Liver (tissue), 9 donors: Measurements from ENCODE around the gene P2RY13. TPM values are rescaled to one million over a fixed set of nuclear protein-coding genes. Genes with fewer than 3 reads are reported as not detected.

Experiments
- DNase-seq: peaks from one replicate; pipeline ENCODE4 v3.0.0-alpha.2; 2017; ENCODE audit warnings: low spot score
- H3K27ac ChIP-seq, 2 donors: one replicate each; pipeline ENCODE4 v1.7.0; 2013; ENCODE audit warnings: inconsistent platforms in 2 of 2, low read length in 2 of 2, control low read depth in 1 of 2, low read depth in 1 of 2, mild to moderate bottlenecking in 1 of 2
- H3K27me3 ChIP-seq, 4 donors: one replicate each; pipeline versions ENCODE4 v1.6.1 to v1.7.0; 2013; ENCODE audit warnings: low read length in 3 of 4, inconsistent platforms in 1 of 4, mild to moderate bottlenecking in 1 of 4, moderate library complexity in 1 of 4; ENCODE audit not compliant: control insufficient read depth in 4 of 4, insufficient read depth in 4 of 4
- H3K36me3 ChIP-seq, 4 donors: one replicate each; pipeline versions ENCODE4 v1.6.1 to v1.7.0; 2013; ENCODE audit warnings: low read length in 3 of 4, mild to moderate bottlenecking in 3 of 4, low read depth in 1 of 4, moderate library complexity in 1 of 4; ENCODE audit not compliant: control insufficient read depth in 4 of 4, insufficient read depth in 3 of 4
- H3K4me1 ChIP-seq, 4 donors: one replicate each; pipeline versions ENCODE4 v1.6.1 to v1.7.0; 2013; ENCODE audit warnings: low read length in 3 of 4, mild to moderate bottlenecking in 3 of 4, moderate library complexity in 1 of 4; ENCODE audit not compliant: control insufficient read depth in 4 of 4, insufficient read depth in 4 of 4
- H3K4me3 ChIP-seq, 3 donors: one replicate each; pipeline versions ENCODE4 v1.6.1 to v1.7.0; 2013; ENCODE audit warnings: low read length in 3 of 3, control low read depth in 1 of 3, low read depth in 1 of 3, mild to moderate bottlenecking in 1 of 3
- H3K9ac ChIP-seq, 2 donors: one replicate each; pipeline ENCODE4 v1.7.0; 2013; ENCODE audit warnings: low read length in 2 of 2, mild to moderate bottlenecking in 2 of 2, moderate library complexity in 2 of 2, control low read depth in 1 of 2, low read depth in 1 of 2
- H3K9me3 ChIP-seq, 4 donors: one replicate each; pipeline versions ENCODE4 v1.6.1 to v1.7.0; 2013; ENCODE audit warnings: low read length in 3 of 4; ENCODE audit not compliant: control insufficient read depth in 4 of 4
- EGR1 ChIP-seq, 2 donors: IDR thresholded peaks; 2 replicates each; pipeline ENCODE4 v1.6.1; 2016 to 2018; ENCODE audit warnings: antibody characterized with exemption in 2 of 2, low read depth in 2 of 2
- FOXA1 ChIP-seq: IDR thresholded peaks from 2 replicates; pipeline ENCODE4 v1.6.1; 2016; ENCODE audit warnings: antibody characterized with exemption
- FOXA2 ChIP-seq: IDR thresholded peaks from 2 replicates; pipeline ENCODE4 v1.6.1; 2016; ENCODE audit warnings: antibody characterized with exemption
- GABPA ChIP-seq, 2 donors: IDR thresholded peaks in 1 of 2; conservative IDR thresholded peaks in 1 of 2; 2 replicates each; pipeline ENCODE4 v1.6.1; 2016; ENCODE audit warnings: antibody characterized with exemption in 2 of 2, mild to moderate bottlenecking in 1 of 2, moderate library complexity in 1 of 2
- HNF4A ChIP-seq, 2 donors: conservative IDR thresholded peaks; 2 replicates each; pipeline ENCODE4 v1.6.1; 2016; ENCODE audit warnings: antibody characterized with exemption in 2 of 2, mild to moderate bottlenecking in 2 of 2
- HNF4G ChIP-seq: IDR thresholded peaks from 2 replicates; pipeline ENCODE4 v1.6.1; 2016; ENCODE audit warnings: antibody characterized with exemption
- JUND ChIP-seq, 2 donors: IDR thresholded peaks; 2 replicates each; pipeline ENCODE4 v1.6.1; 2016; ENCODE audit warnings: antibody characterized with exemption in 2 of 2
- MAX ChIP-seq: IDR thresholded peaks from 2 replicates; pipeline ENCODE4 v1.6.1; 2016; ENCODE audit warnings: antibody characterized with exemption
- NR2F2 ChIP-seq: IDR thresholded peaks from 2 replicates; pipeline ENCODE4 v1.6.1; 2016; ENCODE audit warnings: antibody characterized with exemption
- RAD21 ChIP-seq, 2 donors: IDR thresholded peaks; 2 replicates each; pipeline ENCODE4 v1.6.1; 2016; ENCODE audit warnings: antibody characterized with exemption in 2 of 2, mild to moderate bottlenecking in 2 of 2
- RXRA ChIP-seq, 2 donors: IDR thresholded peaks; 2 replicates each; pipeline ENCODE4 v1.6.1; 2017 to 2018; ENCODE audit warnings: antibody characterized with exemption in 2 of 2, mild to moderate bottlenecking in 1 of 2
- SP1 ChIP-seq: IDR thresholded peaks from 2 replicates; pipeline ENCODE4 v1.6.1; 2018; ENCODE audit warnings: antibody characterized with exemption, mild to moderate bottlenecking
- TAF1 ChIP-seq: conservative IDR thresholded peaks from 2 replicates; pipeline ENCODE4 v1.6.1; 2016; ENCODE audit warnings: antibody characterized with exemption, mild to moderate bottlenecking
- YY1 ChIP-seq: IDR thresholded peaks from 2 replicates; pipeline ENCODE4 v1.6.1; 2016; ENCODE audit warnings: antibody characterized with exemption, mild to moderate bottlenecking
- polyA plus RNA-seq, 2 donors: library from polyadenylated mRNA; stranded (reverse) in 1 of 2; unstranded in 1 of 2; fragments of 200-250 nt in 1 of 2; fragments of >200 nt in 1 of 2; fragmentation: Nextera tagmentation in 1 of 2; extraction: Ambion mirVana in 1 of 2; gene quantifications; one replicate each; pipeline versions ENCODE4 v1.2.1 to v1.2.3, GENCODE V29; 2013 to 2015
- total RNA-seq, 2 donors: library from RNA; depleted of rRNA; stranded (reverse); fragments of >200 nt; gene quantifications; one replicate each; pipeline ENCODE4 v1.2.3, GENCODE V29; 2014
- TF ChIP-seq, protein P1 (sequence below): IDR thresholded peaks from 2 replicates; pipeline ENCODE4 v1.6.1; 2016; ENCODE audit warnings: antibody characterized with exemption, mild to moderate bottlenecking
- TF ChIP-seq, protein P2 (sequence below): IDR thresholded peaks from 2 replicates; pipeline ENCODE4 v1.6.1; 2016; ENCODE audit warnings: antibody characterized with exemption
- TF ChIP-seq, protein P3 (sequence below): fragments of 150-350 bp; IDR thresholded peaks from 2 replicates; pipeline ENCODE4 v1.5.1; 2017; ENCODE audit warnings: improper control_type of control experiment, low read depth, low read length; ENCODE audit not compliant: missing input control
- TF ChIP-seq, protein P4 (sequence below): IDR thresholded peaks from 2 replicates; pipeline ENCODE4 v1.6.1; 2016; ENCODE audit warnings: antibody characterized with exemption
- donor health status: healthy.
- donor health status: healthy.
- donor health status: healthy.
- donor health status: healthy.
- donor health status: healthy.

P2RY13 gene
- total and polyA plus RNA-seq, 4 donors, result 1.3 to 6.1 (median 3.2) TPM

DNA sequence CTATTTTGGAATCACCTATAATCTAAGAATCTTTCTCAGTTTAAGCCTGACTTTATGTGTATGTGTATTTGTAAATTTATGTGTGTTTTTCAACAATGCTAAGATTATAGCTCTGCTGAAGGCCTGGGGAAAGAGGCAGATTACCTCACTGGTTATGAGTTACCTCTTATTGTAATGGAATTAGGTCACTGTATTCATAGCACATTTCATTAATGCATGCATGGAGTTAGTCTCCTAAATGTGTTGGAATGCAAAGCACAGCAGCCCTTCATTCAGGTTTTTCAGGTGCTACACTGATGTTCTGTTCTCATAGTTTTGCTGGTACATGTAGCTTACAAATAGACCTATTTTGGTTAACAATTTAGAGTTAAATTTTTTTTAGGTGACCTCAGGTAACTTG, 22.2 kb downstream of the P2RY13 start:
- H3K4me1 ChIP-seq, result no peaks in the 10 kb centered on the region
- H3K9me3 ChIP-seq, result no peaks in the 10 kb centered on the region
- no peak overlapping the region for H3K4me3 ChIP-seq
- H3K36me3 ChIP-seq, result no peaks in the 10 kb centered on the region
- no peak for DNase-seq
- H3K27ac ChIP-seq, result no peak overlapping the region
- no peak overlapping the region for H3K9ac ChIP-seq
- TF ChIP-seq JUND (IDR thresholded peaks at IDR 0.05) (no peak), GABPA (IDR thresholded peaks at IDR 0.05 in 1 of 2, conservative IDR thresholded peaks at IDR 0.05 in 1 of 2) (no peak), NR2F2 (no peak), RAD21 (IDR thresholded peaks at IDR 0.05) (no peak), HNF4A (conservative IDR thresholded peaks at IDR 0.05) (no peak), EGR1 (IDR thresholded peaks at IDR 0.05; ENCODE audit: low read depth in 2 of 2) (no peak), FOXA2 (no peak), HNF4G (no peak), MAX (no peak), RXRA (IDR thresholded peaks at IDR 0.05) (no peak), TAF1 (no peak), SP1 (no peak), YY1 (no peak), FOXA1 (no peak)
- TF ChIP-seq, protein P1, sequence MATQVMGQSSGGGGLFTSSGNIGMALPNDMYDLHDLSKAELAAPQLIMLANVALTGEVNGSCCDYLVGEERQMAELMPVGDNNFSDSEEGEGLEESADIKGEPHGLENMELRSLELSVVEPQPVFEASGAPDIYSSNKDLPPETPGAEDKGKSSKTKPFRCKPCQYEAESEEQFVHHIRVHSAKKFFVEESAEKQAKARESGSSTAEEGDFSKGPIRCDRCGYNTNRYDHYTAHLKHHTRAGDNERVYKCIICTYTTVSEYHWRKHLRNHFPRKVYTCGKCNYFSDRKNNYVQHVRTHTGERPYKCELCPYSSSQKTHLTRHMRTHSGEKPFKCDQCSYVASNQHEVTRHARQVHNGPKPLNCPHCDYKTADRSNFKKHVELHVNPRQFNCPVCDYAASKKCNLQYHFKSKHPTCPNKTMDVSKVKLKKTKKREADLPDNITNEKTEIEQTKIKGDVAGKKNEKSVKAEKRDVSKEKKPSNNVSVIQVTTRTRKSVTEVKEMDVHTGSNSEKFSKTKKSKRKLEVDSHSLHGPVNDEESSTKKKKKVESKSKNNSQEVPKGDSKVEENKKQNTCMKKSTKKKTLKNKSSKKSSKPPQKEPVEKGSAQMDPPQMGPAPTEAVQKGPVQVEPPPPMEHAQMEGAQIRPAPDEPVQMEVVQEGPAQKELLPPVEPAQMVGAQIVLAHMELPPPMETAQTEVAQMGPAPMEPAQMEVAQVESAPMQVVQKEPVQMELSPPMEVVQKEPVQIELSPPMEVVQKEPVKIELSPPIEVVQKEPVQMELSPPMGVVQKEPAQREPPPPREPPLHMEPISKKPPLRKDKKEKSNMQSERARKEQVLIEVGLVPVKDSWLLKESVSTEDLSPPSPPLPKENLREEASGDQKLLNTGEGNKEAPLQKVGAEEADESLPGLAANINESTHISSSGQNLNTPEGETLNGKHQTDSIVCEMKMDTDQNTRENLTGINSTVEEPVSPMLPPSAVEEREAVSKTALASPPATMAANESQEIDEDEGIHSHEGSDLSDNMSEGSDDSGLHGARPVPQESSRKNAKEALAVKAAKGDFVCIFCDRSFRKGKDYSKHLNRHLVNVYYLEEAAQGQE, result no peak
- TF ChIP-seq, protein P2, sequence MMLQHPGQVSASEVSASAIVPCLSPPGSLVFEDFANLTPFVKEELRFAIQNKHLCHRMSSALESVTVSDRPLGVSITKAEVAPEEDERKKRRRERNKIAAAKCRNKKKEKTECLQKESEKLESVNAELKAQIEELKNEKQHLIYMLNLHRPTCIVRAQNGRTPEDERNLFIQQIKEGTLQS, result no peak
- TF ChIP-seq, protein P3, sequence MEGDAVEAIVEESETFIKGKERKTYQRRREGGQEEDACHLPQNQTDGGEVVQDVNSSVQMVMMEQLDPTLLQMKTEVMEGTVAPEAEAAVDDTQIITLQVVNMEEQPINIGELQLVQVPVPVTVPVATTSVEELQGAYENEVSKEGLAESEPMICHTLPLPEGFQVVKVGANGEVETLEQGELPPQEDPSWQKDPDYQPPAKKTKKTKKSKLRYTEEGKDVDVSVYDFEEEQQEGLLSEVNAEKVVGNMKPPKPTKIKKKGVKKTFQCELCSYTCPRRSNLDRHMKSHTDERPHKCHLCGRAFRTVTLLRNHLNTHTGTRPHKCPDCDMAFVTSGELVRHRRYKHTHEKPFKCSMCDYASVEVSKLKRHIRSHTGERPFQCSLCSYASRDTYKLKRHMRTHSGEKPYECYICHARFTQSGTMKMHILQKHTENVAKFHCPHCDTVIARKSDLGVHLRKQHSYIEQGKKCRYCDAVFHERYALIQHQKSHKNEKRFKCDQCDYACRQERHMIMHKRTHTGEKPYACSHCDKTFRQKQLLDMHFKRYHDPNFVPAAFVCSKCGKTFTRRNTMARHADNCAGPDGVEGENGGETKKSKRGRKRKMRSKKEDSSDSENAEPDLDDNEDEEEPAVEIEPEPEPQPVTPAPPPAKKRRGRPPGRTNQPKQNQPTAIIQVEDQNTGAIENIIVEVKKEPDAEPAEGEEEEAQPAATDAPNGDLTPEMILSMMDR, result no peak
- TF ChIP-seq, protein P4, sequence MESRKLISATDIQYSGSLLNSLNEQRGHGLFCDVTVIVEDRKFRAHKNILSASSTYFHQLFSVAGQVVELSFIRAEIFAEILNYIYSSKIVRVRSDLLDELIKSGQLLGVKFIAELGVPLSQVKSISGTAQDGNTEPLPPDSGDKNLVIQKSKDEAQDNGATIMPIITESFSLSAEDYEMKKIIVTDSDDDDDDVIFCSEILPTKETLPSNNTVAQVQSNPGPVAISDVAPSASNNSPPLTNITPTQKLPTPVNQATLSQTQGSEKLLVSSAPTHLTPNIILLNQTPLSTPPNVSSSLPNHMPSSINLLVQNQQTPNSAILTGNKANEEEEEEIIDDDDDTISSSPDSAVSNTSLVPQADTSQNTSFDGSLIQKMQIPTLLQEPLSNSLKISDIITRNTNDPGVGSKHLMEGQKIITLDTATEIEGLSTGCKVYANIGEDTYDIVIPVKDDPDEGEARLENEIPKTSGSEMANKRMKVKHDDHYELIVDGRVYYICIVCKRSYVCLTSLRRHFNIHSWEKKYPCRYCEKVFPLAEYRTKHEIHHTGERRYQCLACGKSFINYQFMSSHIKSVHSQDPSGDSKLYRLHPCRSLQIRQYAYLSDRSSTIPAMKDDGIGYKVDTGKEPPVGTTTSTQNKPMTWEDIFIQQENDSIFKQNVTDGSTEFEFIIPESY, result no peak
- H3K27me3 ChIP-seq, result no peaks in the 10 kb centered on the region
